ENCODE data around the gene KATNAL2. TPM values are rescaled to one million over a fixed set of nuclear protein-coding genes. Genes with fewer than 3 reads are reported as not detected.
A peak's percentile ranks its signal among the peaks of the same experiment; 100 is the strongest.

Gene KATNAL2
- total RNA-seq, 1 donor from 2014 or later = 2.9 TPM

GRCh38 chr18:47120428-47120827 lies 203.0 kb downstream of the KATNAL2 start:
- no peak for DNase-seq

DNA sequence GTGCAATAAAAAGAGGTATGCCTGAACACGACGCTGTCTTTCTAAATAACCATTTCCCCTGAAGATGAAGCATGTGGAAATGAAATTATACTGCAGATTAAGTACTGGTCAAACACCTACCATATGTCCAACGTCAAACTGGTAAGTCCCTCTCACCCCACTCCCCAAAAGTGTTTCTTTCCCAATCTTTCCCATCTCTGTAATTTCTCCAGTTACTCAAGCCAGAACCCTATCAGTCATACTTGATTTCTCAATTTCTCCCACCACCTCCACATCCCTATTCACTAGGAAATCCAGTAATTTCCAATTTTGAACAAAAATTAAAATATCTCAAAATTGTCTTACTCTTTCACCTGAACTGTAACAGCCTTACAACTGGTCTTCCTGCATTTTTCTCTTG lies 203.7 kb downstream of the KATNAL2 start:
- DNase-seq = no peak

DNA sequence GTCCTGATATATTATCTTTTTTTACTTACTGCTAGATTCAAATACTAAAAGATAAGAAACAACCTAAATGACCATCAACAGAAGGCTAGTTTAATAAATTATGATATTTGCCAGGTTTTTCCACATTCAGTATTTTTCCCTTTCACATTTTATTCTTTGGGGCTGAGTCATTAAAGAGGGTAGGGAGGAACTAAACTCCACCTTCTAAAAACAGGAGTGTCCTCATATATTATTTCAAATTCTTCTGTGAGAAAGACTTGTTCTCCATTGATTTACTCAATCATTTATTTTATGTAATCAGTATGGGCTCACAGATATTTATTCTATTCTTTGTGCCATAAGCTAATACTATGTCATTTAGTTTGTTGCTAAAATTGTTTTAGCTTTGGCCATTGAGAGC lies 223.9 kb downstream of the KATNAL2 start:
- no peak for DNase-seq

DNA sequence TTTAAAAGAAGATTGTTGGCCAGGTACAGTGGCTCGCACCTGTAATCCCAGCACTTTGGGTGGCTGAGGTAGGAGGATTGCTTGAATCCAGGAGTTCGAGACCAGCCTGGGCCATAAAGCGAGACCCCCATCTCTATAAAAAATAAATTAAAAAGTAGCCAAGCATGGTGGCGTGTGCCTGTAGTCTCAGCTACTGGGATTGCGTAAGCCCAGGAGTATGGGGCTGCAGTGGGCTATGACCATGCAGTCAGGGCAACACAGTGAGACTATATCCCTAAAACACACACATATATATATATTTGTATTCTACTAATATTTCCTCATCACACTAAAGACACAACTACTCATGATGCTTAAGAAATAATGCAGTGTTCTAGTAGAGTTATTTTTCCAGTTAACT lies 225.8 kb downstream of the KATNAL2 start:
- DNase-seq = no peak

- no peak for DNase-seq
Observed at GRCh38 chr18:47143899-47144485, 226.6 kb downstream of the KATNAL2 start.

DNA sequence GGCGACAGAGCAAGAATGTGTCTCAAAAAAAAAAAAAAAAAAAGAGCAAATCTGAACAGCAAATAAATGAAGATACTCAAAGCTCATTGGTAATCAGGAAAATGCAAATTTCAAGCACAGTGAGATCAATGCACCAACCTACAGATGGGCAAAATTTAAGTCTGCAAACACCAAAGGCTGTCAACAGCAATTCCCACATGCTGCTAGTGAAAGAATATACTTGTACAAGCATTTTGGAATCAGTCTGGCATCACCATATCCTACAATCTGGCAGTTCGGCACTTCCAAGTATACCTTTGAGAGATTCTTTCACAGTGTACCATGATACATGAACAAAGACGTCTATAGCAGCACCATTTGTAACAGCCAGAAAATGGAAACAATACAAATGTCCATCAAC lies 228.8 kb downstream of the KATNAL2 start:
- no peak for DNase-seq

GRCh38 chr18:47149457-47150028 lies 232.1 kb downstream of the KATNAL2 start:
- no peak for DNase-seq

- DNase-seq = peak; percentile 82
Observed at GRCh38 chr18:47150029-47150823, 232.8 kb downstream of the KATNAL2 start, which contains the start of gene HDHD2. Gene HDHD2 (minus strand): TSS chr18:47150500. CDS start chr18:47136439, 14,061 bp downstream.

- no peak for DNase-seq
Observed at GRCh38 chr18:47150824-47151366, 233.5 kb downstream of the KATNAL2 start.

GRCh38 chr18:47151439-47151838 lies 234.0 kb downstream of the KATNAL2 start:
- DNase-seq = no peak

Other genes starting within 250 kb of the KATNAL2 start
- gene ST8SIA5, start 160.5 kb upstream of the KATNAL2 start, total RNA-seq = 0.09 TPM in 1 of 2 replicates, not detected in the other
- gene PIAS2, start 95 bp upstream of the KATNAL2 start, total RNA-seq = 14.2 and 15.5 TPM in 2 replicates
- not detected in 2 replicates for gene ELOA2, start 118.0 kb downstream of the KATNAL2 start, total RNA-seq
- 15.8 and 22.7 TPM in 2 replicates for gene HDHD2, start 232.9 kb downstream of the KATNAL2 start, total RNA-seq